ENCODE measurements around the gene PODXL2. TPM values are rescaled to one million over a fixed set of nuclear protein-coding genes. Genes with fewer than 3 reads are reported as not detected.

PODXL2 gene
- total and polyA plus RNA-seq, 2 of the 8 experiments (the other 6 are each of a cell fraction or from before 2014, with no cell fraction given): 27.6 to 31.6 TPM

GRCh38 chr3:127672429-127673190 is 43.6 kb downstream of the PODXL2 start, which contains the start of gene ABTB1:
Gene ABTB1, plus strand, starts transcription at chr3:127672952. Its CDS starts 74 bp downstream, at chr3:127673026.
- Histone ChIP-seq H2AFZ (ENCODE audit: low read length) (peak within 1 kb of the TSS; percentile 15; the same call in 1 of the 2 replicates), H2BK120ac (replicated peaks; ENCODE audit: low read depth, low read length) (no peak within 1 kb of the TSS), H3K4me2 (ENCODE audit: insufficient read depth in 1 of 2, low read depth in 2 of 2, low read length in 2 of 2) (peak within 1 kb of the TSS; percentile 87 to 97), H3K4ac (replicated peaks; ENCODE audit: insufficient read length, low read depth, low read length) (no peak within 1 kb of the TSS), H3K14ac (ENCODE audit: insufficient read length) (no peak within 1 kb of the TSS), H3K4me1 (replicated peaks in 1 of 4; ENCODE audit: control insufficient read depth in 3 of 4, insufficient read depth in 4 of 4, low read length in 3 of 4) (peaks cover 0 to 14% (median 10%) of the 10 kb centered on the region in 4 experiments; a peak in 6 of 7 replicates), H2BK5ac (ENCODE audit: low read depth, low read length) (peak within 1 kb of the TSS; percentile 60; the same call in 1 of the 2 replicates), H3K9ac (replicated peaks in 1 of 4; ENCODE audit: extremely low read depth in 1 of 4, low read depth in 3 of 4, low read length in 3 of 4) (peak within 1 kb of the TSS in 3 of 4 experiments; percentile 54 to 70 (median 62); a peak in 5 of 7 replicates), H2AK5ac (ENCODE audit: low read depth, low read length) (no peak within 1 kb of the TSS), H4K91ac (replicated peaks; ENCODE audit: insufficient read length, low read length) (peak within 1 kb of the TSS; percentile 65), H3K18ac (ENCODE audit: extremely low read depth, low read length) (peak within 1 kb of the TSS; percentile 95), H3K27ac (ENCODE audit: low read depth, low read length) (peak within 1 kb of the TSS; percentile 52; the same call in 1 of the 2 replicates), H3K9me3 (ENCODE audit: insufficient read depth in 2 of 2, low read depth in 1 of 2, low read length in 1 of 2) (no peaks in the 10 kb centered on the region), H3K27me3 (replicated peaks in 1 of 4; ENCODE audit: control insufficient read depth in 3 of 4, extremely low read depth in 1 of 4, insufficient read depth in 3 of 4, low read length in 3 of 4) (no peaks in the 10 kb centered on the region; a peak in 2 of 7 replicates), H4K20me1 (replicated peaks in 1 of 2; ENCODE audit: control insufficient read depth in 1 of 2, insufficient read depth in 2 of 2, low read length in 2 of 2) (no peaks in the 10 kb centered on the region), H4K8ac (ENCODE audit: extremely low read depth, insufficient read depth, low read length) (peak within 1 kb of the TSS; percentile 89), H2BK20ac (ENCODE audit: low read length) (no peak within 1 kb of the TSS), H3K79me2 (ENCODE audit: control insufficient read depth in 1 of 2, insufficient read depth in 2 of 2, low read length in 2 of 2) (no peaks in the 10 kb centered on the region), H3K56ac (replicated peaks; ENCODE audit: insufficient read length, low read depth, low read length) (no peak within 1 kb of the TSS), H3K23ac (ENCODE audit: insufficient read length) (no peak within 1 kb of the TSS), H3K79me1 (ENCODE audit: low read depth, low read length) (no peaks in the 10 kb centered on the region), H3K23me2 (ENCODE audit: low read depth, low read length) (peaks cover 12% of the 10 kb centered on the region; the same call in 1 of the 2 replicates), H2BK12ac (ENCODE audit: low read depth, low read length) (no peak within 1 kb of the TSS), H3K4me3 (ENCODE audit: extremely low read depth in 1 of 4, insufficient read depth in 2 of 4, low read depth in 3 of 4, low read length in 4 of 4) (peak within 1 kb of the TSS; percentile 58 to 98 (median 78)), H3K36me3 (ENCODE audit: control insufficient read depth in 2 of 4, insufficient read depth in 4 of 4, low read length in 3 of 4) (no peaks in the 10 kb centered on the region), H4K5ac (ENCODE audit: insufficient read length, low read depth, low read length) (peak within 1 kb of the TSS; percentile 23), H2BK15ac (ENCODE audit: low read length) (no peak within 1 kb of the TSS; the same call in 1 of the 2 replicates)
- FAIRE-seq (no peak), DNase-seq (ENCODE audit: low read depth in 1 of 2, low spot score in 2 of 2) (peak in 1 of 2 experiments; percentile 87)
- CTCF ChIA-PET (ENCODE audit: partially characterized antibody): interaction anchor here (0.9 to 3.5 kb wide), 5 partner anchors 7 to 159 kb away, joined by 3 to 17 read pairs (median 4); no protein-coding TSS in a partner anchor
- WGBS, 2 experiments (ENCODE audit: extremely low coverage in 1 of 2, insufficient coverage in 1 of 2, insufficient read length in 1 of 2, insufficient replicate concordance in 2 of 2, low coverage in 1 of 2, low lambda C conversion rate in 2 of 2, missing lambda C conversion rate in 1 of 2): 0% methylated on average over 15 of the region's 102 CpGs; no CpG with 5 or more reads in 1 of the 2 experiments
- POLR2A ChIA-PET (ENCODE audit: partially characterized antibody): interaction anchor here (1.0 to 1.2 kb wide), 2 partner anchors 66 to 150 kb away, joined by 3 read pairs; partner anchors contain the start of gene MGLL
- TF ChIP-seq MAFK (IDR thresholded peaks at IDR 0.05; ENCODE audit: low read depth, low read length): no peak
- peak; percentile 24; the same call in 1 of the 2 replicates for TF ChIP-seq TBP (IDR thresholded peaks at IDR 0.05; ENCODE audit: low read depth, low read length)
- TF ChIP-seq TAF7 (optimal IDR thresholded peaks at IDR 0.05; ENCODE audit: borderline replicate concordance, low read depth, low read length): no peak
- no peak for TF ChIP-seq BCL11A (IDR thresholded peaks at IDR 0.05; ENCODE audit: low read depth in 2 of 2, low read length in 2 of 2)
- peak; percentile 48 for TF ChIP-seq RBBP5 (IDR thresholded peaks at IDR 0.05; ENCODE audit: borderline replicate concordance, low read depth, low read length)
- no peak for TF ChIP-seq TCF12 (IDR thresholded peaks at IDR 0.05; ENCODE audit: low read depth, low read length)
- TF ChIP-seq TAF1 (IDR thresholded peaks at IDR 0.05; ENCODE audit: low read depth, low read length): peak; percentile 66
- TF ChIP-seq KDM1A (IDR thresholded peaks at IDR 0.05; ENCODE audit: borderline replicate concordance, low read length): no peak
- no peak for TF ChIP-seq ZNF274 (IDR thresholded peaks at IDR 0.05; ENCODE audit: borderline replicate concordance, extremely low read depth, low read length)
- TF ChIP-seq, protein P1, sequence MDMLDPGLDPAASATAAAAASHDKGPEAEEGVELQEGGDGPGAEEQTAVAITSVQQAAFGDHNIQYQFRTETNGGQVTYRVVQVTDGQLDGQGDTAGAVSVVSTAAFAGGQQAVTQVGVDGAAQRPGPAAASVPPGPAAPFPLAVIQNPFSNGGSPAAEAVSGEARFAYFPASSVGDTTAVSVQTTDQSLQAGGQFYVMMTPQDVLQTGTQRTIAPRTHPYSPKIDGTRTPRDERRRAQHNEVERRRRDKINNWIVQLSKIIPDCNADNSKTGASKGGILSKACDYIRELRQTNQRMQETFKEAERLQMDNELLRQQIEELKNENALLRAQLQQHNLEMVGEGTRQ (IDR thresholded peaks at IDR 0.05; ENCODE audit: low read length): no peak

Measured in H1 (cell line).